Thyroid gland (tissue), 4 donors: ENCODE data around the gene ADAMTSL3.

Experiments
- CTCF ChIP-seq, 6 experiments: fragments of 200-600 bp in 3 of 6; fragments of 450-650 bp in 3 of 6; sonication (generic) in 3 of 6; IDR thresholded peaks; one replicate each; pipeline ENCODE4 v1.5.1; 2016 to 2019; ENCODE audit warnings: antibody characterized with exemption in 6 of 6, mild to moderate bottlenecking in 2 of 6, inconsistent platforms in 1 of 6, moderate library complexity in 1 of 6
- POLR2A ChIP-seq, 2 donors: fragments of 450-650 bp; IDR thresholded peaks; one replicate each; pipeline ENCODE4 v1.6.1; 2017; ENCODE audit warnings: antibody characterized with exemption in 2 of 2, mild to moderate bottlenecking in 2 of 2, moderate library complexity in 1 of 2

GRCh38 chr15:83713242-83713641 lies 59.3 kb downstream of the ADAMTSL3 start:
- TF ChIP-seq CTCF (IDR thresholded peaks at IDR 0.05) (no peak), POLR2A (IDR thresholded peaks at IDR 0.05) (no peak)
